GM21367 (cell line): ENCODE results near the gene RPS27L.
A peak's percentile ranks its signal among the peaks of the same experiment; 100 is the strongest.
"Not testable (repeated sequence)": the region's sequence is repeated elsewhere in the genome, so short reads cannot be mapped to it uniquely, and the experiment has no call there.

Source experiments
- ATAC-seq: cut with Tn5 transposase; IDR thresholded peaks from one replicate; pipeline ENCODE4 v1.9.1; 2021; ENCODE audit not compliant: unreplicated experiment

Gene RPS27L

DNA sequence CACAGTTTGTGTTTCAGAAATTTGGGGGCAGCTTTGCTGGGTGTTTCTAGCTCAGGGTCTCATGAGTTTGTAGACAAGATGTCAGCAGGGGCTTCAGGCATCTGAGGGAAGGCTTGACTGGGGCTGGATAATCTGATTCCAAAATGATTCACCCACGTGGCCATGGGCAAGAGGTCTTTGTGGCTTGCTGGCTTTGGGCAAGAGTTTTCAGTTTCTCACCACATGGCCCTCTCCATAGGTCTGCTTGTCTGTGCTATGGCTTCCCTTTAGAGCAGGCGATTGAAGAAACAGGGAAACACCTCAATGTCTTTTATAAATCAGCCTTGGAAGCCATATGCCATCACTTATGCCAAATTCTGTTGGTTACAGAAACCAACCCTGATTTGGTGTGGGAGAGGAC is 11.9 kb downstream of the RPS27L start:
- no peak for ATAC-seq

DNA sequence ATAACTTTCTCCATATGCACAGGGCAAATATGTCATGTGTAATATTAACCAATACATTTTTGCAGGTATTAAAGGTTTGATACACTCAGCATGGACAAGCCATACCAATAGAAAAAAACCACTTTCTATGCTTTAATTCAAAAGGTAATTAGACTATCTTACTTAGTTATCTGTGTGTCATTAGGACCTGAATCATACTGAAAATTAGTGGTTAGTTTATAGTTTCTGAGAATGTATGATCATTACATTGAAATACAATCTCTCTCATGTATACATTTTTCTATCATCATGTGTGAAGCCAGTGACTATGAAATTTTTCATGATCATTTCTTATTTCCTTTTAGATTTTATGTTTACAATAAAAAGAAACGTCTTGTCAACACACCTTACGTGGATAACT is 16.3 kb downstream of the RPS27L start:
- ATAC-seq, result no peak

DNA sequence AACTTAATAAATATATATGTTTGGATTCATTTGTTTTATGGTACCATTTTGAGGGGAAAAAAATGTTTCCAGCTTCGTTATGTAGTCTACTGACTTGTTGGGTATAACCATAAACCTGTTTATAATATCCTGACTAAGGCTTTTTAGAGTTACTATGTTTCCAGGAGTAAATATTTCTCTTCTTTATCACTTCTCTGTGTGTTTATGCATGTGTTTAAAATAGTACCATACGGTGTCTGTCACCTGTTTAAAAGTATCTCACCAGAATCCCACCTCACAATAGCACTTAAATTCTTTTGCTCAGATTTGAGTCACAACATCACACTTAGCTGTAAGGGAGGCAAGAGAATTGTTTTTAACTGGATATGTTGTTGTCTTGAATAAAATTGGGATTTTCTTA is 20.5 kb downstream of the RPS27L start:
- ATAC-seq, result no peak

DNA sequence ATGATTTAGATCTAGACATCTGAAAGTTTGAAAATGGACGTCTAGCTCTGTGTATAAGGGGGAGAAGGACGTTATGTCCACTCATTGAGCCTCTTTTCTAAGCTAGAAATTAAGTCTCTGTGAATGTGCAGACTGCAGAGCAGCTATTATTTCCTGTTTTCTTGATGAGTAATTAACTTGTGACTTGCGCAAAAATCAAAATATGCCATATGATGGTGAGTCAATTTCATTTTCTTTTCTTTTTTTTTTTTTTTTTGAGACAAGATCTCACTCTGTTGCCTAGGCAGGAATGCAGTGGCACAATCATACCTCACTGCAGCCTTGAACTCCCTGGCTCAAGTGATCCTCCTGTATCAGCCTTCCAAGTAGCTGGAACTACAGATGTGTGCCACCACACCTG is 21.5 kb downstream of the RPS27L start:
- ATAC-seq, result no peak

DNA sequence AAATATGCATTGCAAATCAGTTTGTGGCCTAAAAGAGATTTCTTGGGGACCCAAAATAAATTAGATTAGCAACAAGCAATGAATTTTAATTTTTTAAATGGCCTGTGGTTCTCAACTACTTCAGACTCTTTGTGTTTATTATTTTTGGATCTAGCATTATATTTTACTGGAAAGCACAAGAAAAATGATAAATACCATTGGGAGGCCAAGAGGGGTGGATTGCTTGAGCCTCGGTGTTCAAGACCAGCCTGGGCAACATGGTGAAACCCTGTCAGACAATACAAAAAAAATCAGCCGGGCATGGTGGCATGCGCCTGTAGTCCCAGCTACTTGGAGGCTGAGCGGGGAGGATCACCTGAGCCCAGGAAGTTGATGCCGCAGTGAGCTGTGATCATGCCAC is 22.0 kb downstream of the RPS27L start:
- ATAC-seq, result no peak

DNA sequence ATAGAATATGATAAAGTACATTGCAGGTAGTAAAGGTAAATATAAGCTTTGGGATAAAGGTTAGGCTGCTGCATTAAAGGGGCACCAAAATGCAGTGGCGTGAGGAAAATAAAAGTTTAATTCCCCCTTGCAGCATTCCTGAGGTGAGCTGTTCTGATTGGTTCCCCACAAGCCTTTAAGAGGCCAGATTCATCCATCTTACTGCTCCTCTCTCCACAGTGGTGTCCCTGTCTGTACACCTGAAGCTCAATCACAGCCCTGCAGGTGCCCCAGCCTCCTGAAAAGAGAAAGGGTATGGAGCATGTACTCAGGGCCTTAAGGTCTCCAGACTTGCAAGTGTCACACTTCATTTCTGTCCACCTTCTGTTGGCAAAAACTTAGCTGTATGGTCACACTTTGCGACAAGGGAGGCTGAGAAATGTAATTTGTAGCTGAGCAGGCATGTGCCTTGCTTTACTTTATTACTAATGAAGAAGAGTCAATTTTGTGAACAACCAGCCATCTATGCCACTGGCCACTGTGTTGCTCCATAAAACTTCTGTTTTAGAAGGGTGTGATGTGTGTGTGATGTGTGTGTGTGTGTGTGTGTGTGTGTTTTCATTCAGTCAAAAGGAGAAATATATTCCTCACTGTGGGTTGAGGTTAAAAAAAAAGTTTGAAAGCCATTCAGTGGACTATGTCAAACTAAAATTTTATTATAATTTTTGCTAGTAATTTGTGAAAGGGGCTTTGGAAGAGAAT is 22.9 kb downstream of the RPS27L start:
- no peak for ATAC-seq

DNA sequence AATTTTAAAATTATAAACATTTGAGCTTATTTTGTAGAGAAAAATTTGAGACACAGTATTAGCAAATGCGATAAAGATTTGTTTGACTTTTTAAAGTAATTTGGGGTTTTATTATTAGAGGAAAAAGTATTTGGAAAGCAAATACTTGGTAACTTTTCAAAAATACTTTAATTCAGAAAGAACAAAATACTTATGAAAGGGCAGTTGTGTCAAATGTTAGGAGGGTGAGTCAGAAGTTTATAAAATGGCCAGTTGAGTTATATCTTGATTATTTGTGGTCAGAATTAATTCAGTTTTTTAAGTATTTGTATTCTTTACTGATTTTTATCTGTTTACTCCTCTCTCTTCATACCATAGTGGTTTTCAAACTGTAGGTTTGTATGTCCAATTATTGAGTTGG is 23.5 kb downstream of the RPS27L start:
- ATAC-seq, result no peak

DNA sequence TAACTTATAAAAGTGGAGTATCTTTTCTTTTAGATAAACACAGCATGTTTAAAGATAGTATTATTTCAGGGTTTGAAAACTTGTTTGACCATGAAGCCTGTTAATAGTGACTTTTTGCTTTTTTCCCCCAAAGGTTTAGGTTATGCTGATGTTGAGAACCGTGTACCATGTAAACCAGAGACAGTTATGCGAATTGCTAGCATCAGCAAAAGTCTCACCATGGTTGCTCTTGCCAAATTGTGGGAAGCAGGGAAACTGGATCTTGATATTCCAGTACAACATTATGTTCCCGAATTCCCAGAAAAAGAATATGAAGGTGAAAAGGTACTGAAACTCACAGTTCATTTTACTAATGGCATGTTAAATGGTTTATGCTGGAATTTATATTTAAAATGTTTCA is 30.6 kb downstream of the RPS27L start:
- ATAC-seq, result no peak

DNA sequence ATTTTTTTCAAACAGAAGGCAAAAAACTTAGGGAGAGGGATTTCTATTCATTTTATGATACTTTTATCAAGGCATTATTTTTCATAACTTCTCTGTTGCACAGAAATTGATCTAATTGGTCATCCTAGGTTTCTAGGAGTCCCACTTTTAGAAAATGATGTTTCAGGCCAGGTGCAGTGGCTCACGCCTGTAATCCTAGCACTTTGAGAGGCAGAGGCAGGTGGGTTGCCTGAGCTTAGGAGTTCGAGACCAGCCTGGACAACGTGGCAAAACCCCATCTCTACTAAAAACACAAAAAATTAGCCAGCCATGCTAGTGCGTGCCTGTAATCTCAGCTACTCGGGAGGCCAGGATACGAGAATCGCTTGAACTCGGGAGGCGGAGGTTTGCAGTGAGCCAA is 32.8 kb downstream of the RPS27L start:
- ATAC-seq, result no peak

DNA sequence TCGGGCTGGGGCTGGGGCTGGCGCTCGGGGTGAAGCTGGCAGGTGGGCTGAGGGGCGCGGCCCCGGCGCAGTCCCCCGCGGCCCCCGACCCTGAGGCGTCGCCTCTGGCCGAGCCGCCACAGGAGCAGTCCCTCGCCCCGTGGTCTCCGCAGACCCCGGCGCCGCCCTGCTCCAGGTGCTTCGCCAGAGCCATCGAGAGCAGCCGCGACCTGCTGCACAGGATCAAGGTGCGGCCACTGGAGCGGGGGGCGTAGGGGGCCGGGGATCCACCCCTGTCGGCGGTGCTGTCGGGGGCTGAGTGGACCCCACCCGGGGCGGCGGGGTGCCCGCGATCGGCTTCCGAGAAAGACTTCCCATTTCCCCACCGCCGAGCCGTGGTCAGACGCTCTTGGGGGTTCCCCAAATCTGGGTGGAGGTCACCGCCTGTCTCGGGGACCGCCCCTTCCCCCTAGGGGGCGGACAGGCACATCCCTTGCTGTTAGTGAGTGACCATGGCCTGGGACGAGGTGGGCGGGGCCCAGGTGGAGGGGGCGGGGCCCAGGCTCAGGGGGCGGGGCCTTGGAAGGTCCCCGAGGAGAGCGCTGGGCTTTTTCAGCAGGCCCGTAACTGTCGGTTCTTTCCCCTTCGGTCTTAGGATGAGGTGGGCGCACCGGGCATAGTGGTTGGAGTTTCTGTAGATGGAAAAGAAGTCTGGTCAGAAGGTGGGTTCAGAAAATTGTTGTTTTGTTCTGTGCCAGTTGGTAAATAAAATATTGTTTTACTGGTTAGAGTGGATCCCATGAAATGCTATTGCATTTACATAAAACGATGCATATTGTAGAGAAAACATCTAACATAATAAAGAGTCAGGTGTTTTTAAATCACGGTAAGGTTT is 35.0 kb downstream of the RPS27L start:
- peak; percentile 70 for ATAC-seq

DNA sequence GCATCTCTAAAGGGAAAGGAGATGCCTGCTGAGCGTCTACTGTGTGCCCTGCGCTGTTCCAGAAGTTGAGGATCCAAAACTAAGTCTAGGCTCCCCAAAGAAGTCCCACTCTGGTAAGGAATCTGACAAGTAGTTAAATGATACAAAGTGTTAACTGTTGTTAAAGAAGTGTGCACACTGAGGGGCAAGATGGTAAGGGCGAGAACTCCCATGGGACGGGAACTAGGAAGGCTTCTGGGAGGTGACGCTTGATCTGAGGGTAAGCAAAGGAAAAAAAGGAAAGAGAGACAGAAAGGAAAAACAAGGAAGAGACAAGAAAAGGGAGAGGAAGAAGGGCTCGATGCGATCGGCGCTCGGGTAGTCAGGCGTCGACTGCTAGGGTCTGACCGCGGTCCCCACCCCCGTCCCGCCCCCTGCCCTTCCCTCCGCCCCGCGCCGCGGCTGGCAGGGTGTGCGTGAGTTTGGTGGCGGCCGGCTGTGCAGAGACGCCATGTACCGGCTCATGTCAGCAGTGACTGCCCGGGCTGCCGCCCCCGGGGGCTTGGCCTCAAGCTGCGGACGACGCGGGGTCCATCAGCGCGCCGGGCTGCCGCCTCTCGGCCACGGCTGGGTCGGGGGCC is 35.8 kb downstream of the RPS27L start, which contains the start of gene LACTB:
Gene LACTB, plus strand, starts transcription at position 480 of the 620 bp plus-strand sequence. Its CDS starts 11 bp downstream, at position 491.
- peak; percentile 56 for ATAC-seq

DNA sequence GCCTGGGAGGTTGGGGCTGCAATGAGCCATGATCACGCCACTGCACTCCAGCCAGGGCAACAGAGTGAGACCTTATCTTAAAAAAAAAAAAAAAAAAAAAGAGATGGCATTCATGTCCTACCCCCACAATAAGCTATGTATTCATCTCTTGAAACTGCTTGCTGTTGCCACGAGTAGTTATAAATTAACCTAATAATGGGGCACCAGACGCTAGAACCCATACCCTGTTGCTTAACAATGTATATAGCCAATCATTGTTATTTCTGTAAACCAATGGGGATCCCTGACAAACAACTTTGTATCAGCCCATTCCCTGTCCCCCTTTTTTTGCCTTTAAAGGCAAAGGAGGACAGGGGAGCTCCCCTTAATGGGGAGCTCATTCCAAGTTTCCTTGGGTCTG is 38.4 kb downstream of the RPS27L start:
- ATAC-seq, result no peak

DNA sequence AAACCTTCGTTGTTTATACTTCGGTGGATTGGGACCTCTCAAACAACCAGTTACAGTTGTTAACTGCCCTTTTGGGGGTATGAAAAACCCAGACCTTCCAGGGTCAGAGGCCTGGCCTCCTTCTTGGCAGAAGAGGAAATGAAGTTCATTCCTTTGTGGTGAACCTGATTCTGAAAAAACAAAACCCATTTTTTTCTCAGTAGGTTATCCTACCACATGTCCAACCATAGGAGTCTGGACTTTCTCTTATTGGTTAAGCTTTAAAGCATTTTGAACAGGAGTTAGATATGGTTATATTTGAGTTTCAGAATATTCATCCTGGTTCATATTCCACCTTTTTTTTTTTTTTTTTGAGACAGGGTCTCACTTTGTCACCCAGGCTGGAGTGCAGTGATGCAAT is 42.8 kb downstream of the RPS27L start:
- ATAC-seq, result no peak

DNA sequence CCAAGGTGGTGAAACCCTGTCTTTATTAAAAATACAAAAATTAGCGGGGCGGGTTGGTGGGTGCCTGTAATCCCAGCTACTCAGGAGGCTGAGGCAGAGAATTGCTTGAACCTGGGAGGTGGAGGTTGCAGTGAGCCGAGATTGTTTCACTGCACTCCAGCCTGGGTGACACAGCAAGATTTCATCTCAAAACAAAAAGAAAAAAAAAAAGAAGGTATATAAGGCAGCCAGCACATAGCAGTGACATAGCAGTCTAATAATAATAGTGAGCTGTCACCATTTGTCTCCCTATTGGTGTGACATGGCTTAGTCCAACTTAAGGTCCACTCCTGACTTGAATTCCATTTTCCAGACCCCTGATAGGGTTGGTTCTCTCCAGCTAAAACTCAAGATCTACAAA is 44.4 kb downstream of the RPS27L start:
- ATAC-seq, result no peak

DNA sequence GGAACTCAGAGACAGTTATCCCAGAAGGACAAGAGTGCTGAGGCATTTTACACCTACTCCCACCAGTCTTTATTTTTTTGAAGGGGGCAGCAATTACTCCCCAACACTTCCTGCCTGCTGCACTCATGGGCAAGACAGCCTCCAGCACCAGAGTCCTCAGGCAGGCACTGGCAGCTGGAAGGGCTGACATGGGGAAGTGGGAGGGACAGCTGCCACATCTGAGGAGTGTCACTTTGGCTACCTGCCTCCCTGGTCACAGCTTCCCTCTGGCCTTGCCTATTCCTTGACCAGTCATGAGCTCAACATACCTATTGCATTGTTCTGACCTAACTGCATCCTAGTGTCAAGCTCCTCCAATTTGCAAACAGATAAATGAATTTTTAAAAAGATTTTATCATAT is 45.8 kb downstream of the RPS27L start:
- ATAC-seq, result no peak

DNA sequence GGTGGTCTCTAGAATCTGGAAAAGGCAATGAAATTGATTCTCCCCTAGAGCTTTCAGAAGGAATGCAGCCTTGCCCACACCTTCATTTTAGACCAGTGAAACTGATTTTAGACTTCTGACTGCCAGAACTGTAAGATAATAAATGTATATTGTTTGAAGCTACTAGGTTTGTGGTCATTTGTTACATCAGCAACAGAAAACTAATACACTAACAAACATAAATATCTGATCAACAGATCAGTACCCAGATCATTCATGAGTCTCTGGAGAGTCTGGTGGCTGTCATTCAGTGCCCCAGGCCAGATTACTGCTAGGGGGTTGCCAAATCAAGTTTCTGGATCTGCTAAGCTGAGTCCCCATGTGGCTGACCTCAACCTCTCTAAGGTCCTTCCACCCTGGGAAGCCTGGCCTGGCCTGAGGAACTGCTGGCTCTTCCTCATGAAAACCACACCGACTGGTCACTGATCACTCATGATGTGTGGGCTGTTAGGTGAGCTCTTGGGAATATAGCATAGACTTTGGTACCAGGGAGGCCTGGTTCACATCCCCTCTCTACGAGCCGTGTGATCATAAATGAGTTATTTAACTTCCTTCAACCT is 46.8 kb downstream of the RPS27L start:
- ATAC-seq, result no peak

DNA sequence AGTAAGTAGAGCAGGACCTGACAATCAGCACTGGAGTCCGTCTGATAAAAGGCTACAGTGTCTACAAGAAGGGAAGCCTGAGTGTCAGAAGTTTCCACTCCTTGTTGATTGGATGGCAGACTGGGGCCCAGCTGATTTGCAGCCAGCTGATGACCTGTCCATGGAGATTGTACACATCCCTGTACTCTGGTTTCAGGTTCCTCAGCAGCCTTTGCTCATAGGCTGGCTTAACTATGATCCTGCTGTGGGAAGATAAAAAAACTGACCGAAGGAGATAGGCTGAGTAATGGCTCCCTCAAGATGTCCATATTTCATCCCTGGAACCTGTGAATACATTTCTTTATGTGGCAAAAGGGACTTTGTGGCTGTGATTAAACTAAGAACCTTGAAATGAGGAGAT is 47.4 kb downstream of the RPS27L start:
- ATAC-seq, result no peak

DNA sequence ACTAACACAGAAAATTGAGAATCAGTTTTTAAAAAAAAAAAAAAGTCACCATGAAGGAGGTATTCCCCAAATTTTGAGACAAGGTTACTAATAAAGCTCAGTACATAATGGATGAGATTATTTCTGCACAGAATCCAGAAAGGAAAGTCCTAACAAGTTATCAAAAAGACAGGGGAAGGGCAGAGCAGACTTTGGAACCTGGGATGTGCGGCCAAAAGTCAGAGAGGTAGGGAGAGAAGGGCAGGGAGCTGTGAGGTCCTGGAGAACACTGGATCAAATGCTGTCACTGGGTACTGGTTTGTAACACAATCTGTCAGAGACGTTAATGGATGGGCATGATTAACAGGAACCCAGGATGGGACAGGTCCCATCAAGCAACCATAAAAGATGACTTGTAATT is 47.8 kb downstream of the RPS27L start:
- no peak for ATAC-seq

DNA sequence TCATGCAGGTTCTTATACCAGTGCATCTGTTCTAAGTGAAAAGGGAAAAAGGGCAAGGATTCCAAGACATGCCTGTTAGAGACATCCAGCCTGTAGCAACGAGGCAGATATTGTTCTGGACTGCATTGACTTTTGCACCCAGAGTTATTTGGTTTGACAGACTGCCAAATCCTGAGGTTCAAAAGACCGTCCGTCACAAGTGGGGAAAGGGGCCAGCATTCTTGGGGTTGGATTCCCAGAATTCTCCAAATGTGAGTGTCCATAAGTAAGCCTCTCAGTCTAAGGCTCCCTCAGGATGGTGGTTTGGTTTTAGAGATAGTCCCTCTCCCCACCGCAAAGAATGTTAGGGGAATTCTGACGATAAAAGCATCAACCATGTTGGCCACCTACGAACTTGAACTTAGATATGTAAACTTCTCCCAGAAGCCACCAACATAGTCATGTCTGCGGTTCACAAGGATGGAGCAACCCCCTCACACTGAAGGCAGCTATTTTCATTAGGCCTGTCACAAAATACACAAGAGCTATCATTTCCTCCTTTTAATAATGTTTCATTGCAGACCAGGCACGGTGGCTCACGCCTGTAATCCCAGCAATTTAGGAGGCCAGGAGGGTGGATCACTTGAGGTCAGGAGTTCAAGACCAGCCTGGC is 49.3 kb downstream of the RPS27L start:
- no peak for ATAC-seq

DNA sequence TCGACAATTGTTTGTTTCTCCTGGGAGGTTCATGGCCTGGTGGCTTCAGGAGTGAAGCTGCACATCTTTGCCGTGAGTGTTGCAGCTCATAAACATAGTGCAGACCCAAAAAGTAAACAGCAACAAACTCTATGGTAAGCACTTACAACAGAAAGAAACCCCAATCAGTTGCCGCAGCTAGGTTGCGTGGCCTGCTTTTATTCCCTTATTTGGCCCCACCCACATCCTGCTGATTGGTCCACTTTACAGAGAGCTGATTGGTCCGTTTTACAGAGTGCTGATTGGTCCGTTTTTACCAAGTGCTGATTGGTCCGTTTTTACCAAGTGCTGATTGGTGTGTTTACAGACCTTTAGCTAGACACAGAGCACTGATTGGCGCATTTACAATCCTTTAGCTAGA is 51.9 kb downstream of the RPS27L start:
- ATAC-seq, result not testable (repeated sequence)

DNA sequence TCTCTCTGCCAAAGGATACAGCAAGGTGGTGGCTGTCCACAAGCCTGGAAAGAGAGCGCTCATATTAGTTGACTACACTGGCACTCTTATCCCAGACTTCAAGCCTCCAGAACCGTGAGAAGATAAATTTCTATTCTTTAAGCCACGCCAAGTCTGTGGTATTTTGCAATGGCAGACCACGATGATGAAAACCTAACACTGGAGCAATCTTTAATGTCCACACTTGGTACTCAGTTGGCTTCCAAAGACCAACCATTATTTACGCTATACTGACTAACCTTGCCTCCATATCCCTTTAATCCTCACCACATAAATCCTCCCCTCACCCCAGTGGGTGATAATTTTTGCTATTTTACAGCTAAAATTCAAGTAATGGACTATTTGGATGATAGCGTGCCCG is 52.5 kb downstream of the RPS27L start:
- ATAC-seq, result no peak
